Stimulated activated CD4-positive, alpha-beta T cell treated with anti-CD3 and anti-CD28 coated beads, Interleukin-4, amount 100 ng/mL, for 24 hours (primary cell): ENCODE data around the gene AGMO.

ENCODE experiments used
- DNase-seq: peaks from one replicate; pipeline ENCODE4 v3.0.0-alpha.2; 2020

The AGMO gene

GRCh38 chr7:15494711-15495110, 67.1 kb downstream of the AGMO start:
- no peak for DNase-seq

DNA sequence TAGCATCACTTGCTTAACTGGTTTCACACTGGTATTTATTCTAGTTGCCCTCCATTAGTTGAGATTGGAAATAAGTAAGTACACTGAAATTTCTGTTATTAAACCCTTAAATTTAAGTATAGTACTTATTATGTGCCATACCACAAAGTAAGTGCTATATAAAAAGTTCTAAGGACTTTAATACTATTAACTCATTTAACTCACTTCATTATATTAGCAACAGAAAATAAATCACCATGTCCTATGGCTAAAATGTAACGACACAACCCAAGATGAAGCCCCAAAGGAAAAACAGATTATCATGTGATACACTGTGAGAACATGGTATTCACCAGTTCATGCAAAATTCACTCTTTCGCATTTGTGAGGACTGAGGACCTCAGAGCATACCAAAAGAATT, 70.5 kb downstream of the AGMO start:
- DNase-seq = no peak

DNA sequence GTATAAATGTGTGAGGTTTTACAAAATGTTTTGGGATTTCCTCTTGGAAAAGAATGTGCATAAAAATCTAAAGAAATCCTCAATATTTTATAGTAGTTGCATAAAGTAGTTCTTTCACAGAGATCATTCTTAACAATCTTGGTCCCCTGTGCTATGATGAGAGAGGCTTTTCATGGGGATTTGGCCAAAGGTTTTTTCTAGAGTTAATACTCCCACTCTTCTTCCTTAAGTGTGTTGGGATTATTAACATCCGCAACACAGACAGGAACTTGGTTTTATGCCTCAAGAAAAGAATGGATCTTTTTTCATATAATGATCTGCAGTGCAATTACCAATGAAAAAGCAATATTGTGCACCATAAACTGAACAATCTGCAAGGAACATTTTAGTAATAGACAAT, 71.5 kb downstream of the AGMO start:
- DNase-seq = no peak

GRCh38 chr7:15489861-15490260, 72.0 kb downstream of the AGMO start:
- DNase-seq = no peak

DNA sequence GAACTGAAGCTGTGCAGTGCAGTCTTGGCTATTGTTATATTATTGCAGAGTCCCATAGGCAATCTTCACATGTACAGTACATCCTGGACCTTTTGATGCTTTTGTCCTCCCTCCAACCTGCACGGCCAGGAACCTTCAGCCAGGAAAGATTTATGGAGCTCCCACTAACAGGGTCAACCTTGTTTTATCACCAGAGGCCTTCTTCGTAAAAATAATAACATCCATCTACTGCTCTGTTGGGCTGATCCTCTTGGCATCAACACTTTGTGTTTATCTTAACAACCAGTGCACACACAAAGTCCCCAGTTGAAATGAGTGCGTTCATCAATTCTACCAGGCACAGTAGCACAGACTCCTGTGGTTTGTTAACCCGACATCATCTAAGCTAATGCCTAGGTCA, 72.4 kb downstream of the AGMO start:
- DNase-seq = no peak

DNA sequence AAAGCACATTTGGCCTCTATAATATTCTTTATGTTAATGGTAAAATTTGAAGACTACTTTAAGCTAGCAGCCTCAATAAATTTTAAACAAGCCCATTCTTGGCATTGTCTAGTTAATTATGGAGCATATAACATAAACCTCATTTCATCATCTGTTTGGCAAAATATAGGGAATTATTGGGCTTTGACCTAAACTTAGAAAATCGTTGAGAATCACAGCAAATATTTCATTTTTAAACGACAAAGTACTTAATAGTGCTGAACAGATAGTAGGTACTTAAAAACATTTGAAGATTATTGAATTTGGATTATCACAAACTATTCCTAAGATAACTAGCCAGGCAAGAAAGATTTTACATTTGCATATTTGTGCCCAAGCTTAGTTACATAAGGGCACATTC, 73.4 kb downstream of the AGMO start:
- DNase-seq = no peak

DNA sequence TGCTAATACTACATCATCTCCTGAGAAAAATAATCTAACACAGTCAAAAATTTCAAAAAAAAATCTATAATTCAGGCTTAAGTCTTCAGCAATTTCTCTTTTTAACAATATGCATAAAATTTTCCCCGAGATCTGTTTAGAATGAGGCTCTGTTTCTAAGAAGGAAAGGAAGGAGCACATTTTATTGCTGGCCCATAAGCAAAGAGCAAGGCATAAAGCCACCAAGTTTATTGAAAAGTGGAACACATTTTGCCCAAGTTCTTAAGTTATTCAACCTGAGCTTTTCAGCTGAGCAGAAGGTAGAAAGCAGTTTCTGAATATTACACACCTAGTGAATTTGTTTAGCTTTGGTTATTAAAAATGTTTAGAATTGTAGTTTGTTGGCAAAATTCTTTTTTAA, 73.9 kb downstream of the AGMO start:
- DNase-seq = no peak

DNA sequence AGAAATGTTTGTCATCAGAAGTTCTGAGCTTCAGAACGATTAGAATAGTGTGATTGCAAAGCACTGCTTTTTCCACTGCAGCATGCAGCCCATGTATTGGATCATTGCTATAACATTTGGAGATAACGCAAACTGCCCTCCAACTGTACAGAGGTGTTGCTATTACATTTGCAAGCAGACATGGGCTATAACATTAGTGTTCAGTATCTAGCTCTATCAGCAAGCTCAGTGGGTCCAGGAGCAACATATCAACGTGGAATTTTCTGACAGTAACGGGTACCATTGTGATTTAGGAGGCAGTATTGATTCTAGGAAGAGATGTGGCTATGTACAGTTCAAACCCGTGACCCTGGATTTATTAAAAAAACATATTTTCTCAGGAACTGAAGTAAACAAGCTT, 75.8 kb downstream of the AGMO start:
- no peak for DNase-seq

- no peak for DNase-seq
Observed at GRCh38 chr7:15485431-15485830, 76.4 kb downstream of the AGMO start.

- DNase-seq = no peak
Observed at GRCh38 chr7:15481132-15481531, 80.7 kb downstream of the AGMO start.

DNA sequence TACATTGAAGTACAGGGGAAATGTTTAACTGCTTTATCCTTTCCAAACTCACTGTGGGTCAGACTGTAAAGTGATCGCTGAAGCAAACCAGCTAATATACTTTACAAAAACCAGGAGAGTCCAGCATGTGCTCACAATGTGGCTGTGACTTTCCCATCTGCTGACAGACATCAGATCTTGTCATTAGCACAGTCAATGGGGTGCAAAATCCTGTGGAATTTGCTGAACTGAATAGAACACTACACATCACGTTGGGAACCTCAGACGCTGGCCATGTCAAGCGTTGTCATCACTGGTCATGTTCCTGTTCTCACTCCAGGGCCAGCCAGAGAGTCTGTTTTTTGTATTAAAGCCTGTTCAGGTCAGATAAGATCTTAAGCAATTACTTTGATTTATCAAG, 83.4 kb downstream of the AGMO start:
- no peak for DNase-seq

GRCh38 chr7:15476531-15476918, 85.3 kb downstream of the AGMO start:
- no peak for DNase-seq

GRCh38 chr7:15475808-15476530, 85.8 kb downstream of the AGMO start:
- DNase-seq = no peak

GRCh38 chr7:15471669-15471950, 90.2 kb downstream of the AGMO start:
- no peak for DNase-seq

- no peak for DNase-seq
Observed at GRCh38 chr7:15470825-15471668, 90.8 kb downstream of the AGMO start.

- no peak for DNase-seq
Observed at GRCh38 chr7:15464667-15465121, 97.1 kb downstream of the AGMO start.

- no peak for DNase-seq
Observed at GRCh38 chr7:15463801-15464666, 97.8 kb downstream of the AGMO start.

- DNase-seq = no peak
Observed at GRCh38 chr7:15462721-15463389, 99.0 kb downstream of the AGMO start.

- no peak for DNase-seq
Observed at GRCh38 chr7:15461576-15461975, 100.2 kb downstream of the AGMO start.

DNA sequence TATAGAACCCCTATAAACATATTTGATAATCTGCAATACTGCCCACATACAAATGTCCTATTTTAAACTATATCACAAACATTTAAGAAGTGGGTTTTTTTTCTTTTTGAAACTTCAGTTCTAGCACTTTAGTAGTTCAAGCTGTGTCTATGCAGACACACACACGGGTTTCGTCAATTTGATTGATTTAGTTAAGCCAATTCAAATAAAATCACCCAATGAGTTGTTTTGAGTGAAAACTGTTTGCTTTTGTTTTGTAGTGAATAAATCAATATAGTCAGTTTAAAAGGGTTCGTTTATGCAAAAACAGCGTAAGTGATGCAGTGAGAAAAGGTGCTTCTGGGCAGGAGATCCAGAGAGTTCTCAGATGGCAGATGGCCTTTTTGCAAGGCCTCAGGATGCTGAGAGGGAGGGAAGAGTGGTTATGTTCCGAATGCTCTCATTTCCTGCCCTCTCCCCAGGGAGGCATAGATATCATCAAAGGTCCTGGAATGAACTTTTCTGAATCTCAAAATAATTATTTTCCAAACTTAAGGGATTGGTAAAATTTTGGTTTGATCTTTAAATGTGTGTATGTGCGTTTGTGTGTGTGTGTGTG, 102.7 kb downstream of the AGMO start:
- no peak for DNase-seq

GRCh38 chr7:15457990-15458955, 103.5 kb downstream of the AGMO start:
- no peak for DNase-seq
